Measurements from ENCODE around the gene GPRIN1.

The GPRIN1 gene

GRCh38 chr5:176625512-176625911 is 15.6 kb upstream of the GPRIN1 start:
- no peak for DNase-seq (ENCODE audit: extremely low read depth in 1 of 2, low read depth in 1 of 2)

GRCh38 chr5:176624938-176625337 is 15.0 kb upstream of the GPRIN1 start:
- DNase-seq (ENCODE audit: extremely low read depth in 1 of 2, low read depth in 1 of 2) = no peak

- no peak for DNase-seq (ENCODE audit: extremely low read depth in 1 of 2, low read depth in 1 of 2)
Measured at GRCh38 chr5:176624142-176624541, 14.2 kb upstream of the GPRIN1 start.

GRCh38 chr5:176621661-176622079 is 11.7 kb upstream of the GPRIN1 start:
- no peak for DNase-seq (ENCODE audit: extremely low read depth in 1 of 2, low read depth in 1 of 2)

DNA sequence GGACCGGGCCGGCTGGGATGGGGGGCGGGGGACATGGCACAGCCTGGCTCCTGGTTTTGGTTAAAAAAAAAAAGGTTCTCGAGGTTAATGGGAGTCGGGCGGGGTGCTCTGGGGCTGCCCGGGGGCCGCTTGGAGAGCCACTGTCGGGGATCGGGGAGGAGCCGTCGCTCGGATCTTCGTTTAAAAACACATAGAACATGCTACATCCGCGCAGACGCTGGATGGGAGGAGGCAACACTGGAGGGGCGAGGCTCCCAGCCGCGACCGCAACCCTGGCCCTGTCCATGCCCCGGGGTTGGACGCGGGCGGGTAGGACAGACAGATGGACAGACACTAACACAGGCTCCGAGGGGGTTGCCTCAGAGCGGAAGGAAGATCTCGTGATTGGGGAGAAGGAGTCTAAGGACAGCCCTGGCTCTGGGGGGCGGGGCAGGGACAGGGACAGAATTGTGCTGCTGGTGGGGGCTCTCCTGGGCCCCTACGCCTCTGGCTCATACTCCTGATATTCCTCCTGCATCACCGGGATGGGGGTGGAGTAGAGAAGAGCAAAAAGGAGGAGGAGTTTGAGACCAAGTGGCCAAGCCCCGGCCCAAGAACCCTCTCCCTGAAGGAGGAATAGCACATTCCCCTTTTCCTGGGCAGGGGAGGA is 10.5 kb upstream of the GPRIN1 start:
- no peak for DNase-seq (ENCODE audit: extremely low read depth in 1 of 2, low read depth in 1 of 2)

- DNase-seq (ENCODE audit: extremely low read depth in 1 of 2, low read depth in 1 of 2) = no peak
Measured at GRCh38 chr5:176619569-176620332, 9.8 kb upstream of the GPRIN1 start.

DNA sequence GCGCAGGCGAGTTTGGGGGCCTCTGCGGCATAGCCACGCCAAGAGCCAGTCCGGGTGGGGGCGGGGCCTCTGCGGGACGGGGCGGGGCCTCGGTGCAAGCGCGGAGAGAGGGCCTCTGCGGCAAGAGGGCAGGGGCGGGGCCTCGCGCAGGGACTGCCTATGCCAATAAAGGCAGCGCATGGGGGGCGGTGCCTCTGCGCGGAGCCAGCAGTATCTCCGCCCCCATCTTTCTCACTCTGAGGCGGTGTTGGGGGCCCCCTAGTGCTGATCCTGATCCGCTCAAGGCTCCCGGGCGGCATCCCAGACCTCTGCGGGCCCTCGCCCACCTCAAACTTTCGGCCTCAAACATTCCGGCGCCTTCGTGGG is 9.2 kb upstream of the GPRIN1 start:
- peak; percentile 75 to 89 for DNase-seq (ENCODE audit: extremely low read depth in 1 of 2, low read depth in 1 of 2)

DNA sequence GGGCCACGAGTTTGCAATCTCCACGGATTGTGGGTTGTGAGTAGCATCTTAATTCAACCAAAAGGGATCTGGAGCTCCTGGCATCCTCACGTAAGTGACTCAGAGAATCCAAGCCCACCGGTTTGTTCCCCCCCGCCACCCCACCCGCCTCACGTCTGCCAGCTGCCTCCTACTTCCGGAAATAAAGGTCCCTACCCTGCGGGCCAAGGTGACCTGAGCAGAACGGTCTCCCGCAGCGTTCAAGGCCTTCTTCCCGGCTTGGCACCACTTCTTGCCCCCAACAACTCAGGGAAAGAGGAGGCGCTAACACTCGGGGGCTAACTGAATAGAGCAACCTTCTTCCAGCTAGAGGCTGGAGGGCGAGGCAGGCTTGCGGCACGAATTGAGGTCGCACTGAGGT is 8.8 kb upstream of the GPRIN1 start:
- DNase-seq (ENCODE audit: extremely low read depth in 1 of 2, low read depth in 1 of 2) = no peak

DNA sequence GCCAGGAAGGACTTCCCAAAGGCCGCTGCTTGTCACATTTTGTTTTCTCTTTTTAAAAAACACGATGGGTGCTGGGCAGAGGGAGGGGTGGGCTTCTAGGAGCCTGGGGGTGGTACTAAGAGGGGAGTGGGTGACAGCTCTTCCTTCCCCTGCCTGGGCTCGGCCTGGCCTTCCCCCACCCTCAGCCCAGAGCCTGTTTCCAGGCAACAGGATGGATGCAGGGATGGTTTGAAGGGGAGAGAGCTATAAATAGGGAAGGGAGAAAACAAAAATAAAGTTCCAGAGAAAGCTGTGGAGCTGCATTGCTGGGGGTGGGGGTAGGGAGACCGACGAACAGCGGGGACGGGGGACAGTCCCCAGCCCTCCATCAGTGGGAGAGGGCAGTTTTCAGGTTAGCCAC is 6.6 kb upstream of the GPRIN1 start:
- no peak for DNase-seq (ENCODE audit: extremely low read depth in 1 of 2, low read depth in 1 of 2)

DNA sequence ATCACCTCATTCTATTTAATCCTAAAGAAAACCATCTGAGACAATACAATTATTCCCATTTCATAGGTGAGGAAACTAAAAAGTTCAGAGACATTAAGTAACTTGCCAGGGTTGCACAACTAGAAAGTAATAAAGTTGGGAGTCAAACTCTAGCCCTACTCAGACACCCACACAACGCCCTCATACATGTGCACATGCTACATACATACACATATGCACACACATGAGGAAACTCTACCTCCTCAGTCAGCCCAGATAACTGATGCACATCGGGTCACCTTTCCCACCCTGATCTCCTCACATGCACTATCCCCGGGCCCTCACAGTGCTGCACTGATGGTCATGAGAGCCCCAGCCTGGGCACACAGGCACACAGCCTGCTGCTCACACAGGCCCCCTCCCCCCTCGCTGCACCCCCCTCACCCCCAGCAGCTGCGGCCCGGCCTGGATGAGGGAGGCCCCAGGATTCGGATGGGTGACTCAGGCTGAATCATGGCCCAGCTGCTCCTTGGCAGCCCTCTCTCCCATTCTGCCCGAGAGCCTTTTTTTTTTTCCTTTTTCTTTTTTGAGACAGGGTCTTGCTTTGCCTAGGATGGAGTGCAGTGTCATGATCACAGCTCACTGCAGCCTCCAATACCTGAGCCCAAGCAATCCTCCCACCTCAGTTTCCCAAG is 5.0 kb upstream of the GPRIN1 start:
- DNase-seq (ENCODE audit: extremely low read depth in 1 of 2, low read depth in 1 of 2) = no peak

GRCh38 chr5:176612855-176613254 is 2.9 kb upstream of the GPRIN1 start:
- DNase-seq (ENCODE audit: extremely low read depth in 1 of 2, low read depth in 1 of 2) = no peak

GRCh38 chr5:176612008-176612407 is 2.1 kb upstream of the GPRIN1 start:
- DNase-seq (ENCODE audit: extremely low read depth in 1 of 2, low read depth in 1 of 2) = no peak

- peak in 1 of 2 donors; percentile 25 for DNase-seq (ENCODE audit: extremely low read depth in 1 of 2, low read depth in 1 of 2)
Measured at GRCh38 chr5:176611435-176611834, 1.5 kb upstream of the GPRIN1 start.

- DNase-seq (ENCODE audit: extremely low read depth in 1 of 2, low read depth in 1 of 2) = no peak
Measured at GRCh38 chr5:176610435-176610773, 448 bp upstream of the GPRIN1 start.

- no peak for DNase-seq (ENCODE audit: extremely low read depth in 1 of 2, low read depth in 1 of 2)
Measured at GRCh38 chr5:176608937-176609723, 826 bp downstream of the GPRIN1 start.

DNA sequence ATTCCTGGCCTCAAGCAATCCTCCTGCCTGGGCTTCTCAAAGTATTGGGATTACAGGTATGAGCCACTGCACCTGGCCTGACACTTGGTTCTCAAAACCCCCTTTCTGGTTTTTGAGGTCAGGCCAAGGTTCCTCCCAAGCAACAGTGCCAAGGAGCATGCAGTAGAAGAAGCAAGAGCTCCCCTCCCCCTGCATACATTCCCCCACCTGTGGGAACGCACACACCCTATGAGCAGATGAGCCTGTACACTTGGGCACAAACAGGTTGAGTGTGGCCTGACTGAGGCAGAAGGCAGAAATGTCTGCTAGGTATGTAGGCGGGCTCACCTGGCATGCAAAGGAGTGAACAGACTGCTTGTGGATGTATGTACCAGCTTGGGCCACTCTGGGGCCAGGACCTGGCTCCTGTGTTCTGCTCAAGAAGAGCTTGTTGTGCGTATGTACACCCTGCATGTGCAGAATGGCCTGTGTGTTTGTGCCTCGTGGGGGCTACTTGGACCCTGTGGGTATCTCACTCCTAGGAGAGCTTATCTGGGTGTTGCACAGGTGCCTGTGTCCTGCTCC is 1.7 kb downstream of the GPRIN1 start:
- DNase-seq (ENCODE audit: extremely low read depth in 1 of 2, low read depth in 1 of 2) = no peak

DNA sequence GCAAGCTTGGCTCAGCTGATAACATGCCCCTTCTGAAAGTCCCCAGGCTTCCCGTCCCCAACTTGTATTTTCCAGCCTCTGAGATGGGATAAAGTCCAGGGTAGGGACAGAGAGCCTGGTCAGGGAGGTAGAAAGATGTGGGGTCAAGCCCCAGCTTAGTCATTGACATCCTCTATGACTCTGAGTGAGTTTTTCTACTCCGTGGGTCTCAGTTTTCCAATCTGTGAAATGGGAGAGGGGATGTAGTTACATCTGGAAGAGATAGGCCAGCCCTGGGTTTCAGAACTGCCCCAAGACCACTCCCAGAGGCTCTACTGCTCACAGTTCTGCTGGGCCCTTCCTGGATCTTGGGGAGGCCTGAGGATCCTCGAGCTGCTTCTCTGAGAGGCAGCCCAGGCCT is 3.1 kb downstream of the GPRIN1 start:
- no peak for DNase-seq (ENCODE audit: extremely low read depth in 1 of 2, low read depth in 1 of 2)

- DNase-seq (ENCODE audit: extremely low read depth in 1 of 2, low read depth in 1 of 2) = no peak
Measured at GRCh38 chr5:176606032-176606431, 3.9 kb downstream of the GPRIN1 start.

- no peak for DNase-seq (ENCODE audit: extremely low read depth in 1 of 2, low read depth in 1 of 2)
Measured at GRCh38 chr5:176603091-176603490, 6.9 kb downstream of the GPRIN1 start.

GRCh38 chr5:176601901-176602482 is 8.0 kb downstream of the GPRIN1 start:
- DNase-seq (ENCODE audit: extremely low read depth in 1 of 2, low read depth in 1 of 2) = no peak
